Neural cell (in vitro differentiated cells): Measurements from ENCODE around the gene MEX3B. TPM values are rescaled to one million over a fixed set of nuclear protein-coding genes. Genes with fewer than 3 reads are reported as not detected.

ENCODE experiments used
- H2AFZ ChIP-seq: fragments of 200-600, 300-800 bp; sonication (generic), shearing (Covaris generic); 2 replicates; pipeline ENCODE4 v1.6.0; 2014; ENCODE audit warnings: low read depth, mild to moderate bottlenecking, antibody characterized with exemption, low read length, moderate library complexity
- H3F3A ChIP-seq: fragments of 200-600 bp; shearing (Covaris generic); 2 replicates; pipeline ENCODE4 v1.6.1; 2016; ENCODE audit warnings: mild to moderate bottlenecking, moderate library complexity, mixed read lengths, antibody characterized with exemption, low read length; ENCODE audit not compliant: insufficient read depth, poor library complexity, severe bottlenecking
- H3K27ac ChIP-seq: fragments of 200-600, 300-800 bp; sonication (generic), shearing (Covaris generic); 2 replicates; pipeline ENCODE4 v1.5.1; 2014; ENCODE audit warnings: mild to moderate bottlenecking, low read length, moderate library complexity
- H3K27me3 ChIP-seq: fragments of 300-800, 200-600 bp; sonication (generic), shearing (Covaris generic); 2 replicates; pipeline ENCODE4 v1.6.0; 2014; ENCODE audit warnings: mild to moderate bottlenecking, low read depth, low read length, moderate library complexity; ENCODE audit not compliant: insufficient read depth
- H3K36me3 ChIP-seq: fragments of 300-800, 200-600 bp; sonication (generic), shearing (Covaris generic); 2 replicates; pipeline ENCODE4 v1.5.1; 2014; ENCODE audit warnings: mild to moderate bottlenecking, antibody characterized with exemption, low read length, moderate library complexity; ENCODE audit not compliant: insufficient read depth
- H3K4me2 ChIP-seq: fragments of 300-800, 200-600 bp; sonication (generic), shearing (Covaris generic); 2 replicates; pipeline ENCODE4 v1.6.0; 2014; ENCODE audit warnings: mild to moderate bottlenecking, low read length
- H3K4me3 ChIP-seq: fragments of 300-800, 200-600 bp; sonication (generic), shearing (Covaris generic); 2 replicates; pipeline ENCODE4 v1.5.1; 2014; ENCODE audit warnings: mild to moderate bottlenecking, low read length, moderate library complexity
- H3K79me2 ChIP-seq: fragments of 200-600 bp; shearing (Covaris generic); replicated peaks from 2 replicates; pipeline ENCODE4 v1.6.0; 2014; ENCODE audit warnings: mild to moderate bottlenecking, low read length, moderate library complexity; ENCODE audit not compliant: insufficient read depth
- H3K9ac ChIP-seq: fragments of 300-800, 200-600 bp; sonication (generic), shearing (Covaris generic); 2 replicates; pipeline ENCODE4 v1.6.1; 2016; ENCODE audit warnings: mild to moderate bottlenecking, low read length, mixed read lengths
- H3K9me2 ChIP-seq: fragments of 200-600 bp; shearing (Covaris generic); 2 replicates; pipeline ENCODE4 v1.6.1; 2016; ENCODE audit warnings: mild to moderate bottlenecking, low read length, mixed read lengths; ENCODE audit not compliant: insufficient read depth
- H3K9me3 ChIP-seq: fragments of 200-600, 300-800 bp; sonication (generic), shearing (Covaris generic); 2 replicates; pipeline ENCODE4 v1.6.1; 2016; ENCODE audit warnings: mild to moderate bottlenecking, mixed run types, low read length, moderate library complexity, mixed read lengths
- H4K20me1 ChIP-seq: fragments of 200-600 bp; shearing (Covaris generic); 2 replicates; pipeline ENCODE4 v1.6.1; 2016; ENCODE audit warnings: mild to moderate bottlenecking, mixed run types; ENCODE audit not compliant: insufficient read depth
- CTCF ChIP-seq: fragments of 450-650 bp; IDR thresholded peaks from 2 replicates; pipeline ENCODE4 v1.5.1; 2014; ENCODE audit warnings: antibody characterized with exemption, mild to moderate bottlenecking, moderate library complexity; ENCODE audit not compliant: poor library complexity, severe bottlenecking
- EP300 ChIP-seq: fragments of 450-650 bp; conservative IDR thresholded peaks from 2 replicates; pipeline ENCODE4 v1.6.1; 2014; ENCODE audit warnings: antibody characterized with exemption, mild to moderate bottlenecking, moderate library complexity; ENCODE audit not compliant: poor library complexity, severe bottlenecking
- EZH2 ChIP-seq: fragments of 200-600, 300-800 bp; shearing (Covaris generic), sonication (generic); IDR thresholded peaks from 2 replicates; pipeline ENCODE4 v1.6.1; 2014; ENCODE audit warnings: antibody characterized with exemption, low read length, borderline replicate concordance, mild to moderate bottlenecking; ENCODE audit not compliant: insufficient read depth, poor library complexity, severe bottlenecking
- MXI1 ChIP-seq: fragments of 450-650 bp; conservative IDR thresholded peaks from 2 replicates; pipeline ENCODE4 v1.6.1; 2014; ENCODE audit warnings: antibody characterized with exemption, mild to moderate bottlenecking; ENCODE audit not compliant: poor library complexity, severe bottlenecking
- POLR2AphosphoS5 ChIP-seq: IDR thresholded peaks from 2 replicates; pipeline ENCODE4 v1.6.1; 2012
- RAD21 ChIP-seq: fragments of 450-650 bp; conservative IDR thresholded peaks from 2 replicates; pipeline ENCODE4 v1.6.1; 2014; ENCODE audit warnings: antibody characterized with exemption, mild to moderate bottlenecking, moderate library complexity
- SMC3 ChIP-seq: fragments of 450-650 bp; conservative IDR thresholded peaks from 2 replicates; pipeline ENCODE4 v1.6.1; 2014; ENCODE audit warnings: antibody characterized with exemption, mild to moderate bottlenecking, moderate library complexity; ENCODE audit not compliant: poor library complexity
- TAF1 ChIP-seq: IDR thresholded peaks from 2 replicates; pipeline ENCODE4 v1.6.1; 2012; ENCODE audit warnings: low read depth
- polyA plus RNA-seq: library from polyadenylated mRNA; depleted of rRNA; stranded (reverse); fragments of >200 nt; gene quantifications from 2 replicates; pipeline ENCODE4 v1.2.3, GENCODE V29; 2014
- TF ChIP-seq, protein P1 (sequence below): IDR thresholded peaks from 2 replicates; pipeline ENCODE4 v1.6.1; 2012; ENCODE audit warnings: borderline replicate concordance

MEX3B gene
- polyA plus RNA-seq, 1 donor from 2014 or later = 38.8 TPM

GRCh38 chr15:82064824-82065223, 19.0 kb upstream of the MEX3B start:
- Histone ChIP-seq H2AFZ (no peak overlapping the region), H3K4me2 (no peak overlapping the region), H3K36me3 (no peaks in the 10 kb centered on the region), H3K27me3 (no peaks in the 10 kb centered on the region), H3F3A (no peaks in the 10 kb centered on the region), H3K4me3 (no peak overlapping the region), H3K27ac (no peak overlapping the region), H4K20me1 (no peaks in the 10 kb centered on the region), H3K9me3 (no peaks in the 10 kb centered on the region), H3K9ac (no peak overlapping the region), H3K9me2 (no peaks in the 10 kb centered on the region), H3K79me2 (no peaks in the 10 kb centered on the region)
- no peak for TF ChIP-seq SMC3
- TF ChIP-seq CTCF = no peak
- no peak for TF ChIP-seq RAD21
- no peak for TF ChIP-seq MXI1
- no peak for TF ChIP-seq EZH2
- TF ChIP-seq TAF1 = no peak
- TF ChIP-seq, protein P1, sequence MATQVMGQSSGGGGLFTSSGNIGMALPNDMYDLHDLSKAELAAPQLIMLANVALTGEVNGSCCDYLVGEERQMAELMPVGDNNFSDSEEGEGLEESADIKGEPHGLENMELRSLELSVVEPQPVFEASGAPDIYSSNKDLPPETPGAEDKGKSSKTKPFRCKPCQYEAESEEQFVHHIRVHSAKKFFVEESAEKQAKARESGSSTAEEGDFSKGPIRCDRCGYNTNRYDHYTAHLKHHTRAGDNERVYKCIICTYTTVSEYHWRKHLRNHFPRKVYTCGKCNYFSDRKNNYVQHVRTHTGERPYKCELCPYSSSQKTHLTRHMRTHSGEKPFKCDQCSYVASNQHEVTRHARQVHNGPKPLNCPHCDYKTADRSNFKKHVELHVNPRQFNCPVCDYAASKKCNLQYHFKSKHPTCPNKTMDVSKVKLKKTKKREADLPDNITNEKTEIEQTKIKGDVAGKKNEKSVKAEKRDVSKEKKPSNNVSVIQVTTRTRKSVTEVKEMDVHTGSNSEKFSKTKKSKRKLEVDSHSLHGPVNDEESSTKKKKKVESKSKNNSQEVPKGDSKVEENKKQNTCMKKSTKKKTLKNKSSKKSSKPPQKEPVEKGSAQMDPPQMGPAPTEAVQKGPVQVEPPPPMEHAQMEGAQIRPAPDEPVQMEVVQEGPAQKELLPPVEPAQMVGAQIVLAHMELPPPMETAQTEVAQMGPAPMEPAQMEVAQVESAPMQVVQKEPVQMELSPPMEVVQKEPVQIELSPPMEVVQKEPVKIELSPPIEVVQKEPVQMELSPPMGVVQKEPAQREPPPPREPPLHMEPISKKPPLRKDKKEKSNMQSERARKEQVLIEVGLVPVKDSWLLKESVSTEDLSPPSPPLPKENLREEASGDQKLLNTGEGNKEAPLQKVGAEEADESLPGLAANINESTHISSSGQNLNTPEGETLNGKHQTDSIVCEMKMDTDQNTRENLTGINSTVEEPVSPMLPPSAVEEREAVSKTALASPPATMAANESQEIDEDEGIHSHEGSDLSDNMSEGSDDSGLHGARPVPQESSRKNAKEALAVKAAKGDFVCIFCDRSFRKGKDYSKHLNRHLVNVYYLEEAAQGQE = no peak
- no peak for TF ChIP-seq POLR2AphosphoS5
- TF ChIP-seq EP300 = no peak

GRCh38 chr15:82062479-82063454, 16.9 kb upstream of the MEX3B start:
- Histone ChIP-seq H3K79me2 (no peaks in the 10 kb centered on the region), H3K4me2 (no peak overlapping the region), H3K9me3 (no peaks in the 10 kb centered on the region), H3K27me3 (peaks cover 16% of the 10 kb centered on the region), H3K9me2 (no peaks in the 10 kb centered on the region), H3K9ac (no peak overlapping the region), H3K27ac (no peak overlapping the region), H2AFZ (peak overlapping the region; percentile 5), H3K4me3 (peak overlapping the region; percentile 28), H3F3A (no peaks in the 10 kb centered on the region), H4K20me1 (no peaks in the 10 kb centered on the region), H3K36me3 (no peaks in the 10 kb centered on the region)
- TF ChIP-seq SMC3 = no peak
- TF ChIP-seq CTCF = no peak
- no peak for TF ChIP-seq EZH2
- TF ChIP-seq POLR2AphosphoS5 = no peak
- no peak for TF ChIP-seq RAD21
- TF ChIP-seq EP300 = no peak
- no peak for TF ChIP-seq MXI1
- TF ChIP-seq, protein P1 = no peak
- TF ChIP-seq TAF1 = no peak
